H9 (cell line): ENCODE measurements around the gene SF3B3. TPM values are rescaled to one million over a fixed set of nuclear protein-coding genes. Genes with fewer than 3 reads are reported as not detected.

Experiments
- DNase-seq: peaks from one replicate; pipeline ENCODE4 v3.0.0-alpha.2; 2017
- H2AFZ ChIP-seq: one replicate; pipeline ENCODE4 v1.6.1; 2013; ENCODE audit warnings: mild to moderate bottlenecking, low read length, control low read depth, moderate library complexity
- H2AK5ac ChIP-seq: 2 replicates; pipeline ENCODE4 v1.6.1; 2013; ENCODE audit warnings: low read length, control low read depth, mixed read lengths; ENCODE audit not compliant: insufficient read length
- H2BK120ac ChIP-seq: one replicate; pipeline ENCODE4 v1.6.1; 2013; ENCODE audit warnings: low read depth, mild to moderate bottlenecking, low read length, control low read depth, inconsistent platforms; ENCODE audit not compliant: poor library complexity, severe bottlenecking
- H2BK12ac ChIP-seq: 2 replicates; pipeline ENCODE4 v1.6.1; 2013; ENCODE audit warnings: low read length, control low read depth, mixed read lengths, low read depth; ENCODE audit not compliant: insufficient read length
- H2BK15ac ChIP-seq: 2 replicates; pipeline ENCODE4 v1.6.1; 2013; ENCODE audit warnings: low read depth, low read length, control low read depth
- H2BK20ac ChIP-seq: one replicate; pipeline ENCODE4 v1.6.1; 2013; ENCODE audit warnings: low read depth, mild to moderate bottlenecking, low read length, control low read depth, inconsistent platforms; ENCODE audit not compliant: poor library complexity, severe bottlenecking
- H2BK5ac ChIP-seq: 2 replicates; pipeline ENCODE4 v1.6.1; 2013; ENCODE audit warnings: low read length, control low read depth, mixed read lengths; ENCODE audit not compliant: insufficient read length
- H3K14ac ChIP-seq: 2 replicates; pipeline ENCODE4 v1.6.1; 2013; ENCODE audit warnings: low read length, control low read depth; ENCODE audit not compliant: insufficient read depth
- H3K18ac ChIP-seq: 2 replicates; pipeline ENCODE4 v1.6.1; 2013; ENCODE audit warnings: low read depth, mild to moderate bottlenecking, mixed read lengths, low read length, control low read depth; ENCODE audit not compliant: insufficient read length
- H3K23ac ChIP-seq: 2 replicates; pipeline ENCODE4 v1.6.1; 2013; ENCODE audit warnings: low read length, control low read depth, mixed read lengths, low read depth; ENCODE audit not compliant: insufficient read length
- H3K23me2 ChIP-seq: 2 replicates; pipeline ENCODE4 v1.6.1; 2013; ENCODE audit warnings: low read depth, mild to moderate bottlenecking, mixed read lengths, low read length, control low read depth; ENCODE audit not compliant: insufficient read length, poor library complexity, severe bottlenecking
- H3K27ac ChIP-seq: 2 replicates; pipeline ENCODE4 v1.5.1; 2013; ENCODE audit warnings: low read length, control low read depth, mixed read lengths, low read depth; ENCODE audit not compliant: insufficient read length
- H3K27me3 ChIP-seq: 2 replicates; pipeline ENCODE4 v1.6.1; 2013; ENCODE audit warnings: low read length, control low read depth, inconsistent platforms; ENCODE audit not compliant: insufficient read depth
- H3K4ac ChIP-seq: 2 replicates; pipeline ENCODE4 v1.6.1; 2013; ENCODE audit warnings: low read depth, mild to moderate bottlenecking, control low read depth, inconsistent platforms, low read length, moderate library complexity
- H3K4me1 ChIP-seq: 2 replicates; pipeline ENCODE4 v1.6.1; 2013; ENCODE audit warnings: low read length, control low read depth, inconsistent platforms; ENCODE audit not compliant: insufficient read depth
- H3K4me2 ChIP-seq: 2 replicates; pipeline ENCODE4 v1.6.1; 2013; ENCODE audit warnings: low read length, control low read depth, mixed read lengths; ENCODE audit not compliant: insufficient read length, insufficient read depth
- H3K56ac ChIP-seq: 2 replicates; pipeline ENCODE4 v1.6.1; 2013; ENCODE audit warnings: low read depth, mild to moderate bottlenecking, mixed read lengths, low read length, control low read depth; ENCODE audit not compliant: insufficient read length
- H3K79me1 ChIP-seq: 2 replicates; pipeline ENCODE4 v1.6.1; 2013; ENCODE audit warnings: low read depth, mild to moderate bottlenecking, moderate library complexity, low read length, control low read depth, inconsistent platforms; ENCODE audit not compliant: insufficient read depth, poor library complexity, severe bottlenecking
- H3K79me2 ChIP-seq: 2 replicates; pipeline ENCODE4 v1.6.1; 2013; ENCODE audit warnings: low read length, control low read depth, inconsistent platforms; ENCODE audit not compliant: insufficient read depth
- H3K9ac ChIP-seq: 2 replicates; pipeline ENCODE4 v1.6.1; 2013; ENCODE audit warnings: low read length, control low read depth, mixed read lengths; ENCODE audit not compliant: insufficient read length; ENCODE audit errors: extremely low read depth
- H3K9me3 ChIP-seq: one replicate; pipeline ENCODE4 v1.6.1; 2013; ENCODE audit warnings: low read depth, low read length, inconsistent platforms; ENCODE audit not compliant: control insufficient read depth
- H3T11ph ChIP-seq: one replicate; pipeline ENCODE4 v1.6.1; 2013; ENCODE audit warnings: mild to moderate bottlenecking, low read length, control low read depth, inconsistent platforms
- H4K20me1 ChIP-seq: one replicate; pipeline ENCODE4 v1.6.1; 2013; ENCODE audit not compliant: control insufficient read depth, insufficient read length, insufficient read depth
- H4K5ac ChIP-seq: 2 replicates; pipeline ENCODE4 v1.6.1; 2013; ENCODE audit warnings: low read depth, mild to moderate bottlenecking, mixed read lengths, low read length, control low read depth; ENCODE audit not compliant: insufficient read length
- H4K8ac ChIP-seq: replicated peaks from 2 replicates; pipeline ENCODE4 v1.6.1; 2013; ENCODE audit warnings: low read length, control low read depth, mixed read lengths, low read depth; ENCODE audit not compliant: insufficient read length
- H4K91ac ChIP-seq: 2 replicates; pipeline ENCODE4 v1.6.1; 2013; ENCODE audit warnings: low read depth, mild to moderate bottlenecking, moderate library complexity, mixed read lengths, low read length, control low read depth; ENCODE audit not compliant: insufficient read length
- H3K27ac Mint-ChIP-seq, 3 experiments: 2 replicates in 2 of 3; 3 replicates in 1 of 3; pipeline ENCODE4 v1.8.0; 2020 to 2021; ENCODE audit warnings: mixed read lengths in 3 of 3, mild to moderate bottlenecking in 1 of 3, moderate library complexity in 1 of 3
- H3K27me3 Mint-ChIP-seq: 2 replicates; pipeline ENCODE4 v1.8.0; 2021; ENCODE audit warnings: low read depth, mild to moderate bottlenecking, moderate library complexity, mixed read lengths
- H3K36me3 Mint-ChIP-seq, 3 experiments: 2 replicates in 2 of 3; 3 replicates in 1 of 3; pipeline ENCODE4 v1.8.0; 2020 to 2021; ENCODE audit warnings: low read depth in 3 of 3, mixed read lengths in 3 of 3; ENCODE audit not compliant: insufficient read depth in 1 of 3
- H3K4me1 Mint-ChIP-seq, 2 experiments: 2 replicates each; pipeline ENCODE4 v1.8.0; 2020; ENCODE audit warnings: mixed read lengths in 2 of 2
- H3K4me3 Mint-ChIP-seq, 2 experiments: 2 replicates in 1 of 2; 3 replicates in 1 of 2; pipeline ENCODE4 v1.8.0; 2020 to 2021; ENCODE audit warnings: mild to moderate bottlenecking in 2 of 2, mixed read lengths in 2 of 2, moderate library complexity in 1 of 2
- H3K9me3 Mint-ChIP-seq, 2 experiments: 2 replicates in 1 of 2; 3 replicates in 1 of 2; pipeline ENCODE4 v1.8.0; 2020; ENCODE audit warnings: mild to moderate bottlenecking in 2 of 2, mixed read lengths in 2 of 2, moderate library complexity in 1 of 2
- CTCF ChIP-seq: fragments of 200-600 bp; sonication (generic); conservative IDR thresholded peaks from 3 replicates; pipeline ENCODE4 v1.8.0; 2021; ENCODE audit warnings: antibody characterized with exemption, mild to moderate bottlenecking
- WGBS: extraction: QIAGEN DNeasy Blood & Tissue Kit; methylation state at CpG from one replicate; pipeline ENCODE4 v1.1.7; 2013; ENCODE audit warnings: missing lambda C conversion rate, low lambda C conversion rate, mixed read lengths; ENCODE audit not compliant: insufficient read length; ENCODE audit errors: extremely low coverage; 5-methylcytosine and 5-hydroxymethylcytosine counted together
- total RNA-seq: library from RNA; stranded (reverse); gene quantifications from 2 replicates; pipeline ENCODE4 v1.2.1, GENCODE V29; 2021

Gene SF3B3
- total RNA-seq, 1 experiment from 2014 or later = 493 TPM

- Histone ChIP-seq H3K4me2 (no peak overlapping the region), H2BK120ac (no peak overlapping the region), H3K23me2 (no peaks in the 10 kb centered on the region), H2AFZ (no peak overlapping the region), H4K20me1 (no peaks in the 10 kb centered on the region), H3T11ph (no peak overlapping the region), H3K4ac (no peak overlapping the region), H2BK12ac (no peak overlapping the region), H3K9ac (no peak overlapping the region), H4K8ac (no peak overlapping the region), H3K79me2 (no peaks in the 10 kb centered on the region), H4K91ac (no peak overlapping the region), H4K5ac (no peak overlapping the region), H3K18ac (no peak overlapping the region), H2BK5ac (no peak overlapping the region), H3K9me3 (no peaks in the 10 kb centered on the region), H3K27me3 (no peaks in the 10 kb centered on the region), H2BK20ac (no peak overlapping the region), H3K23ac (no peak overlapping the region), H3K27ac (no peak overlapping the region), H3K56ac (no peak overlapping the region), H2BK15ac (no peak overlapping the region), H3K4me1 (no peaks in the 10 kb centered on the region), H3K14ac (no peak overlapping the region), H3K79me1 (no peaks in the 10 kb centered on the region), H2AK5ac (no peak overlapping the region)
- Mint-ChIP-seq H3K36me3 (peaks cover 13 to 71% (median 66%) of the 10 kb centered on the region in 3 experiments; a peak in 6 of 7 replicates), H3K4me3 (no peak overlapping the region), H3K27ac (no peak overlapping the region), H3K9me3 (no peaks in the 10 kb centered on the region), H3K27me3 (no peaks in the 10 kb centered on the region), H3K4me1 (no peaks in the 10 kb centered on the region)
- DNase-seq = no peak
- no peak for TF ChIP-seq CTCF
- no CpG with 5 or more reads among the region's 5 CpGs for WGBS
Observed at GRCh38 chr16:70512456-70512855, 11.2 kb upstream of the SF3B3 start.
